HG03196 (cell line): ENCODE results near the gene OTUB2.

Experiments
- ATAC-seq: cut with Tn5 transposase; IDR thresholded peaks from one replicate; pipeline ENCODE4 v1.9.1; 2021; ENCODE audit not compliant: unreplicated experiment

The OTUB2 gene

GRCh38 chr14:94038921-94039629 is 12.9 kb downstream of the OTUB2 start:
- no peak for ATAC-seq

- no peak for ATAC-seq
Measured at GRCh38 chr14:94040247-94040646, 14.1 kb downstream of the OTUB2 start.

GRCh38 chr14:94040796-94041195 is 14.7 kb downstream of the OTUB2 start:
- ATAC-seq: no peak

- ATAC-seq: no peak
Measured at GRCh38 chr14:94041551-94042346, 15.6 kb downstream of the OTUB2 start.

GRCh38 chr14:94042433-94043091 is 16.4 kb downstream of the OTUB2 start:
- no peak for ATAC-seq

- no peak for ATAC-seq
Measured at GRCh38 chr14:94043111-94043755, 17.1 kb downstream of the OTUB2 start.

GRCh38 chr14:94043756-94044475 is 17.8 kb downstream of the OTUB2 start:
- ATAC-seq: no peak

GRCh38 chr14:94044476-94045091 is 18.4 kb downstream of the OTUB2 start:
- ATAC-seq: no peak

- ATAC-seq: no peak
Measured at GRCh38 chr14:94045101-94045500, 19.0 kb downstream of the OTUB2 start.

GRCh38 chr14:94045563-94046345 is 19.6 kb downstream of the OTUB2 start:
- ATAC-seq: no peak

GRCh38 chr14:94046696-94047250 is 20.6 kb downstream of the OTUB2 start:
- ATAC-seq: no peak

- no peak for ATAC-seq
Measured at GRCh38 chr14:94047581-94047980, 21.4 kb downstream of the OTUB2 start.

- ATAC-seq: no peak
Measured at GRCh38 chr14:94048691-94049624, 22.8 kb downstream of the OTUB2 start.

GRCh38 chr14:94049625-94050023 is 23.5 kb downstream of the OTUB2 start:
- no peak for ATAC-seq

- no peak for ATAC-seq
Measured at GRCh38 chr14:94050231-94050880, 24.2 kb downstream of the OTUB2 start.

GRCh38 chr14:94051115-94051514 is 25.0 kb downstream of the OTUB2 start:
- no peak for ATAC-seq

- ATAC-seq: no peak
Measured at GRCh38 chr14:94051779-94052178, 25.6 kb downstream of the OTUB2 start.

GRCh38 chr14:94052199-94052598 is 26.1 kb downstream of the OTUB2 start:
- no peak for ATAC-seq
